H9 (cell line): Measurements from ENCODE around the gene LUZP4. TPM values are rescaled to one million over a fixed set of nuclear protein-coding genes. Genes with fewer than 3 reads are reported as not detected.

ENCODE experiments used
- DNase-seq: peaks from one replicate; pipeline ENCODE4 v3.0.0-alpha.2; 2017
- H2AFZ ChIP-seq: one replicate; pipeline ENCODE4 v1.6.1; 2013; ENCODE audit warnings: mild to moderate bottlenecking, low read length, control low read depth, moderate library complexity
- H2AK5ac ChIP-seq: 2 replicates; pipeline ENCODE4 v1.6.1; 2013; ENCODE audit warnings: low read length, control low read depth, mixed read lengths; ENCODE audit not compliant: insufficient read length
- H2BK120ac ChIP-seq: one replicate; pipeline ENCODE4 v1.6.1; 2013; ENCODE audit warnings: low read depth, mild to moderate bottlenecking, low read length, control low read depth, inconsistent platforms; ENCODE audit not compliant: poor library complexity, severe bottlenecking
- H2BK12ac ChIP-seq: 2 replicates; pipeline ENCODE4 v1.6.1; 2013; ENCODE audit warnings: low read length, control low read depth, mixed read lengths, low read depth; ENCODE audit not compliant: insufficient read length
- H2BK15ac ChIP-seq: 2 replicates; pipeline ENCODE4 v1.6.1; 2013; ENCODE audit warnings: low read depth, low read length, control low read depth
- H2BK20ac ChIP-seq: one replicate; pipeline ENCODE4 v1.6.1; 2013; ENCODE audit warnings: low read depth, mild to moderate bottlenecking, low read length, control low read depth, inconsistent platforms; ENCODE audit not compliant: poor library complexity, severe bottlenecking
- H2BK5ac ChIP-seq: 2 replicates; pipeline ENCODE4 v1.6.1; 2013; ENCODE audit warnings: low read length, control low read depth, mixed read lengths; ENCODE audit not compliant: insufficient read length
- H3K14ac ChIP-seq: 2 replicates; pipeline ENCODE4 v1.6.1; 2013; ENCODE audit warnings: low read length, control low read depth; ENCODE audit not compliant: insufficient read depth
- H3K18ac ChIP-seq: 2 replicates; pipeline ENCODE4 v1.6.1; 2013; ENCODE audit warnings: low read depth, mild to moderate bottlenecking, mixed read lengths, low read length, control low read depth; ENCODE audit not compliant: insufficient read length
- H3K23ac ChIP-seq: 2 replicates; pipeline ENCODE4 v1.6.1; 2013; ENCODE audit warnings: low read length, control low read depth, mixed read lengths, low read depth; ENCODE audit not compliant: insufficient read length
- H3K23me2 ChIP-seq: 2 replicates; pipeline ENCODE4 v1.6.1; 2013; ENCODE audit warnings: low read depth, mild to moderate bottlenecking, mixed read lengths, low read length, control low read depth; ENCODE audit not compliant: insufficient read length, poor library complexity, severe bottlenecking
- H3K27ac ChIP-seq: 2 replicates; pipeline ENCODE4 v1.5.1; 2013; ENCODE audit warnings: low read length, control low read depth, mixed read lengths, low read depth; ENCODE audit not compliant: insufficient read length
- H3K27me3 ChIP-seq: 2 replicates; pipeline ENCODE4 v1.6.1; 2013; ENCODE audit warnings: low read length, control low read depth, inconsistent platforms; ENCODE audit not compliant: insufficient read depth
- H3K4ac ChIP-seq: 2 replicates; pipeline ENCODE4 v1.6.1; 2013; ENCODE audit warnings: low read depth, mild to moderate bottlenecking, control low read depth, inconsistent platforms, low read length, moderate library complexity
- H3K4me1 ChIP-seq: 2 replicates; pipeline ENCODE4 v1.6.1; 2013; ENCODE audit warnings: low read length, control low read depth, inconsistent platforms; ENCODE audit not compliant: insufficient read depth
- H3K4me2 ChIP-seq: 2 replicates; pipeline ENCODE4 v1.6.1; 2013; ENCODE audit warnings: low read length, control low read depth, mixed read lengths; ENCODE audit not compliant: insufficient read length, insufficient read depth
- H3K56ac ChIP-seq: 2 replicates; pipeline ENCODE4 v1.6.1; 2013; ENCODE audit warnings: low read depth, mild to moderate bottlenecking, mixed read lengths, low read length, control low read depth; ENCODE audit not compliant: insufficient read length
- H3K79me1 ChIP-seq: 2 replicates; pipeline ENCODE4 v1.6.1; 2013; ENCODE audit warnings: low read depth, mild to moderate bottlenecking, moderate library complexity, low read length, control low read depth, inconsistent platforms; ENCODE audit not compliant: insufficient read depth, poor library complexity, severe bottlenecking
- H3K79me2 ChIP-seq: 2 replicates; pipeline ENCODE4 v1.6.1; 2013; ENCODE audit warnings: low read length, control low read depth, inconsistent platforms; ENCODE audit not compliant: insufficient read depth
- H3K9ac ChIP-seq: 2 replicates; pipeline ENCODE4 v1.6.1; 2013; ENCODE audit warnings: low read length, control low read depth, mixed read lengths; ENCODE audit not compliant: insufficient read length; ENCODE audit errors: extremely low read depth
- H3K9me3 ChIP-seq: one replicate; pipeline ENCODE4 v1.6.1; 2013; ENCODE audit warnings: low read depth, low read length, inconsistent platforms; ENCODE audit not compliant: control insufficient read depth
- H3T11ph ChIP-seq: one replicate; pipeline ENCODE4 v1.6.1; 2013; ENCODE audit warnings: mild to moderate bottlenecking, low read length, control low read depth, inconsistent platforms
- H4K20me1 ChIP-seq: one replicate; pipeline ENCODE4 v1.6.1; 2013; ENCODE audit not compliant: control insufficient read depth, insufficient read length, insufficient read depth
- H4K5ac ChIP-seq: 2 replicates; pipeline ENCODE4 v1.6.1; 2013; ENCODE audit warnings: low read depth, mild to moderate bottlenecking, mixed read lengths, low read length, control low read depth; ENCODE audit not compliant: insufficient read length
- H4K8ac ChIP-seq: replicated peaks from 2 replicates; pipeline ENCODE4 v1.6.1; 2013; ENCODE audit warnings: low read length, control low read depth, mixed read lengths, low read depth; ENCODE audit not compliant: insufficient read length
- H4K91ac ChIP-seq: 2 replicates; pipeline ENCODE4 v1.6.1; 2013; ENCODE audit warnings: low read depth, mild to moderate bottlenecking, moderate library complexity, mixed read lengths, low read length, control low read depth; ENCODE audit not compliant: insufficient read length
- H3K27ac Mint-ChIP-seq, 3 experiments: 2 replicates in 2 of 3; 3 replicates in 1 of 3; pipeline ENCODE4 v1.8.0; 2020 to 2021; ENCODE audit warnings: mixed read lengths in 3 of 3, mild to moderate bottlenecking in 1 of 3, moderate library complexity in 1 of 3
- H3K27me3 Mint-ChIP-seq: 2 replicates; pipeline ENCODE4 v1.8.0; 2021; ENCODE audit warnings: low read depth, mild to moderate bottlenecking, moderate library complexity, mixed read lengths
- H3K36me3 Mint-ChIP-seq, 3 experiments: 2 replicates in 2 of 3; 3 replicates in 1 of 3; pipeline ENCODE4 v1.8.0; 2020 to 2021; ENCODE audit warnings: low read depth in 3 of 3, mixed read lengths in 3 of 3; ENCODE audit not compliant: insufficient read depth in 1 of 3
- H3K4me1 Mint-ChIP-seq, 2 experiments: 2 replicates each; pipeline ENCODE4 v1.8.0; 2020; ENCODE audit warnings: mixed read lengths in 2 of 2
- H3K4me3 Mint-ChIP-seq, 2 experiments: 2 replicates in 1 of 2; 3 replicates in 1 of 2; pipeline ENCODE4 v1.8.0; 2020 to 2021; ENCODE audit warnings: mild to moderate bottlenecking in 2 of 2, mixed read lengths in 2 of 2, moderate library complexity in 1 of 2
- H3K9me3 Mint-ChIP-seq, 2 experiments: 2 replicates in 1 of 2; 3 replicates in 1 of 2; pipeline ENCODE4 v1.8.0; 2020; ENCODE audit warnings: mild to moderate bottlenecking in 2 of 2, mixed read lengths in 2 of 2, moderate library complexity in 1 of 2
- WGBS: extraction: QIAGEN DNeasy Blood & Tissue Kit; methylation state at CpG from one replicate; pipeline ENCODE4 v1.1.7; 2013; ENCODE audit warnings: missing lambda C conversion rate, low lambda C conversion rate, mixed read lengths; ENCODE audit not compliant: insufficient read length; ENCODE audit errors: extremely low coverage; 5-methylcytosine and 5-hydroxymethylcytosine counted together
- total RNA-seq: library from RNA; stranded (reverse); gene quantifications from 2 replicates; pipeline ENCODE4 v1.2.1, GENCODE V29; 2021
- TF ChIP-seq, protein P1 (sequence below): fragments of 200-600 bp; sonication (generic); conservative IDR thresholded peaks from 3 replicates; pipeline ENCODE4 v1.8.0; 2021; ENCODE audit warnings: antibody characterized with exemption, mild to moderate bottlenecking

Gene LUZP4
- total RNA-seq, 1 experiment from 2014 or later, result not detected

DNA sequence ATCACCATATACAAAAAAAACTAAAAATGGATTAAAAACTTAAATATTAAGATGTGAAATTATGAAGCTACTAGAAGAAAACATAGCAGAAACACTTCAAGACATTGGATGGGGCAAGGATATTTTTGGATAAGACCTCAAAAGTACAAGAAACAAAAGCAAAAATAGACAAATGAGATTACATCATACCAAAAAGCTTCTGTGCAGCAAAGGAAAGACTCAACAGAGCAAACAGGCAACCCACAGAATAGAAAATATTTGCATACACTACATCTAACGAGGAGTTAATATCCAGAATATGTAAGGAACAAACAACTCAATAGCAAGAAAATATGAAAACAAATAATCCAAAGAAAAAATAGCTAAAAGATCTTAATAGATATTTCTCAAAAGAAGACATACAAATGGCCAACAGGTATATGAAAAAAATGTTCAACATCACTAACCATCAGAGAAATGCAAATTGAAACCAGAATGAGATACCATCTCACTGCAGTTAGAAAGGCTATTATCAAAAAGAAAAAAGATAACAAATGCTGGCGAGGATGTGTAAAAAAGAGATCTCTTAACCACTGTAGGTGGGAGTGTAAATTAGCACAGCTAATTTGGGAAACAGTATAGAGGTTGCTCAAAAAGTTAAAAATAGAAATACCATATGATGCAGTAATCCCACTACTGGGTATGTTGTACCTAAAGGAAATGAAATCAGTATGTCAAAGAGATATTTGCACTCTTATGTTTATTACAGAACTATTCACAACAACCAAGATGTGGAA, 37.9 kb upstream of the LUZP4 start:
- no peaks in the 10 kb centered on the region for H3K9me3 Mint-ChIP-seq
- peaks cover 0 to 4% of the 10 kb centered on the region in 2 experiments; a peak in 1 of 4 replicates for H3K4me1 Mint-ChIP-seq
- Histone ChIP-seq H3K56ac (no peak overlapping the region), H2BK20ac (no peak overlapping the region), H3K9ac (no peak overlapping the region), H3K4me2 (no peak overlapping the region), H2AK5ac (no peak overlapping the region), H2BK15ac (no peak overlapping the region), H3K79me2 (no peaks in the 10 kb centered on the region), H3K27me3 (no peaks in the 10 kb centered on the region), H3K27ac (no peak overlapping the region), H3K4me1 (no peaks in the 10 kb centered on the region), H3K79me1 (no peaks in the 10 kb centered on the region), H3K9me3 (no peaks in the 10 kb centered on the region), H3K23me2 (no peaks in the 10 kb centered on the region), H4K5ac (no peak overlapping the region), H3K14ac (no peak overlapping the region), H2BK5ac (no peak overlapping the region), H3K18ac (no peak overlapping the region), H4K8ac (no peak overlapping the region), H3K23ac (no peak overlapping the region), H3K4ac (no peak overlapping the region), H2BK120ac (no peak overlapping the region), H3T11ph (no peak overlapping the region), H4K20me1 (no peaks in the 10 kb centered on the region), H4K91ac (no peak overlapping the region), H2BK12ac (no peak overlapping the region), H2AFZ (no peak overlapping the region)
- no CpG with 5 or more reads among the region's 2 CpGs for WGBS
- H3K4me3 Mint-ChIP-seq, result no peak overlapping the region
- no peak overlapping the region for H3K27ac Mint-ChIP-seq
- TF ChIP-seq, protein P1, sequence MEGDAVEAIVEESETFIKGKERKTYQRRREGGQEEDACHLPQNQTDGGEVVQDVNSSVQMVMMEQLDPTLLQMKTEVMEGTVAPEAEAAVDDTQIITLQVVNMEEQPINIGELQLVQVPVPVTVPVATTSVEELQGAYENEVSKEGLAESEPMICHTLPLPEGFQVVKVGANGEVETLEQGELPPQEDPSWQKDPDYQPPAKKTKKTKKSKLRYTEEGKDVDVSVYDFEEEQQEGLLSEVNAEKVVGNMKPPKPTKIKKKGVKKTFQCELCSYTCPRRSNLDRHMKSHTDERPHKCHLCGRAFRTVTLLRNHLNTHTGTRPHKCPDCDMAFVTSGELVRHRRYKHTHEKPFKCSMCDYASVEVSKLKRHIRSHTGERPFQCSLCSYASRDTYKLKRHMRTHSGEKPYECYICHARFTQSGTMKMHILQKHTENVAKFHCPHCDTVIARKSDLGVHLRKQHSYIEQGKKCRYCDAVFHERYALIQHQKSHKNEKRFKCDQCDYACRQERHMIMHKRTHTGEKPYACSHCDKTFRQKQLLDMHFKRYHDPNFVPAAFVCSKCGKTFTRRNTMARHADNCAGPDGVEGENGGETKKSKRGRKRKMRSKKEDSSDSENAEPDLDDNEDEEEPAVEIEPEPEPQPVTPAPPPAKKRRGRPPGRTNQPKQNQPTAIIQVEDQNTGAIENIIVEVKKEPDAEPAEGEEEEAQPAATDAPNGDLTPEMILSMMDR, result no peak
- no peaks in the 10 kb centered on the region; the same call in 1 of the 2 replicates for H3K27me3 Mint-ChIP-seq
- DNase-seq, result no peak
- H3K36me3 Mint-ChIP-seq, result no peaks in the 10 kb centered on the region
